Epithelial cell of esophagus (primary cell): ENCODE results near the gene HSPA1B.
"Not testable (repeated sequence)": the region's sequence is repeated elsewhere in the genome, so short reads cannot be mapped to it uniquely, and the experiment has no call there.

Source experiments
- DNase-seq: peaks from one replicate; pipeline ENCODE4 v3.0.0; 2010; ENCODE audit warnings: low read depth
- H3K4me3 ChIP-seq: 2 replicates; pipeline ENCODE4 v1.5.1; 2011; ENCODE audit warnings: mild to moderate bottlenecking, low read length, control low read depth
- TF ChIP-seq, protein P1 (sequence below): IDR thresholded peaks from 2 replicates; pipeline ENCODE4 v1.5.1; 2011; ENCODE audit warnings: low read depth, mild to moderate bottlenecking, low read length, control low read depth, inconsistent platforms; ENCODE audit not compliant: insufficient read depth; ENCODE audit errors: missing control alignments

The HSPA1B gene

DNA sequence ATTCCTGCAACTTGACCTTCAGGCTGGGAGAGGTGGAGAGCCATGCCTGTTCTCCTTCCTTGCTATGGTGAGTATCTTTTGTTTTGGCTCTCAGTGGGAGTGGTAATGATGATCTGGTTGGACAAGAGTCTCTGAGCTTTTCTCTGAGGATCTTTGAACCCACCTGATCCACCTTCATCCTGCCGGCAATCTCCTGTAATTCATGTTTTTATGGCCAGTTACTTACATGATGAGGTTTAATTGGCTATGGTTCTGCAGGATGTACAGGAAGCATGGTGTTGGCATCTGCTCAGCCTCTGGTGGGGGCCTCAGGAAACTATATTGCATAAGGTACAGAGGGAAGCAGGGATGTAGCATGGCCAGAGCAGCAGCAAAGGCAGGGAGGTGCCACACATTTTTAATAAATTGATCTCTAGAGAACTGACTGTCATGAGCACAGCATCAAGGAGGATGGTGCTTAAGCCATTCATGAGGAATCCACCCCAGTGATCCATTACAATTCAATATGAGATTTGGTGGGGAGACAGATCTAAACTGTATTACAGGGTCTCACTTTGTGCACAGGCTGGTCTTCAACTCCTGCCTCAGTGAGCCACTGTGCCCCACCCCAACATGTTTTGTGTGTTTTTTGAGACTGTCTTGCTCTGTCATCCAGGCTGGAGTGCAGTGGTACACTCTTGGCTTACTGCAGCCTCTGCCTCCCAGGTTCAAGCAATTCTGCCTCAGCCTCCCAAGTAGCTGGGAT is 10.0 kb downstream of the HSPA1B start:
- no peak for DNase-seq
- peak overlapping the region; percentile 92 for H3K4me3 ChIP-seq
- TF ChIP-seq, protein P1, sequence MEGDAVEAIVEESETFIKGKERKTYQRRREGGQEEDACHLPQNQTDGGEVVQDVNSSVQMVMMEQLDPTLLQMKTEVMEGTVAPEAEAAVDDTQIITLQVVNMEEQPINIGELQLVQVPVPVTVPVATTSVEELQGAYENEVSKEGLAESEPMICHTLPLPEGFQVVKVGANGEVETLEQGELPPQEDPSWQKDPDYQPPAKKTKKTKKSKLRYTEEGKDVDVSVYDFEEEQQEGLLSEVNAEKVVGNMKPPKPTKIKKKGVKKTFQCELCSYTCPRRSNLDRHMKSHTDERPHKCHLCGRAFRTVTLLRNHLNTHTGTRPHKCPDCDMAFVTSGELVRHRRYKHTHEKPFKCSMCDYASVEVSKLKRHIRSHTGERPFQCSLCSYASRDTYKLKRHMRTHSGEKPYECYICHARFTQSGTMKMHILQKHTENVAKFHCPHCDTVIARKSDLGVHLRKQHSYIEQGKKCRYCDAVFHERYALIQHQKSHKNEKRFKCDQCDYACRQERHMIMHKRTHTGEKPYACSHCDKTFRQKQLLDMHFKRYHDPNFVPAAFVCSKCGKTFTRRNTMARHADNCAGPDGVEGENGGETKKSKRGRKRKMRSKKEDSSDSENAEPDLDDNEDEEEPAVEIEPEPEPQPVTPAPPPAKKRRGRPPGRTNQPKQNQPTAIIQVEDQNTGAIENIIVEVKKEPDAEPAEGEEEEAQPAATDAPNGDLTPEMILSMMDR = no peak

DNA sequence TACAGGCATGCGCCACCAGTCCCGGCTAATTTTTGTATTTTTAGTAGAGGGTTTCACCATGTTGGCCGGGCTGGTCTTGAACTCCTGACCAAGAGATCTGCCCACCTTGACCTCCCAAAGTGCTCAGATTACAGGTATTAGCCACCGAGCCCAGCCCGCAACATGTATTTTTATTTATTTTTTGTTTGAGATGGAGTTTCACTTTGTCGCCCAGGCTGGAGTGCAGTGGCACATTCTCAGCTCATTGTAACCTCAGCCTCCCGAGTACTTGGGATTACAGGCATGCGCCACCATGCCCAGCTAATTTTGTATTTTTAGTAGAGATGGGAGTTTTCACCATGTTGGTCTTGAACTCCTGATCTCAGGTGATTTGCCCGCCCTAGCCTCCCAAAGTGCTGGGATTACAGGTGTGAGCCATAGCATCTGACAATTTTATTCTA is 10.6 kb downstream of the HSPA1B start:
- H3K4me3 ChIP-seq, DNase-seq: not testable (repeated sequence)

DNA sequence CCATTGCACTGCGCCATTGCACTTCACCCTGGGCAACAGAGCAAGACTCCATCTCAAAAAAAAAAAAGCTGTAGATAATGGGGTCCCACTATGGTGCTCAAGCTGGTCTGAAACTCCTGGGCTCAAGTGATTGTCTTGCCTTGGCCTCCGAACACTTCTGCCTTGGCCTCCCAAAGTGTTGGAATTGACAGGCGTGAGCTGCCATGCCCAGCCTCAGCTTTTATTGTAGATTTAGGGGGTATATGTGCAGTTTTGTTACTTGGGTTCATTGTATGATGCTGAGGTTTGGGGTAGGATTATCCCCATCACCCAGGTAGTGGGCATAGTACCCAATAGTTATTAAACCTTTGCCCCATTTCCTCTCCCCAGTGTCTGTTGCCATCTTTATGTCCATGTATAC is 11.4 kb downstream of the HSPA1B start:
- H3K4me3 ChIP-seq = no peak overlapping the region
- no peak for DNase-seq
- TF ChIP-seq, protein P1 = no peak

DNA sequence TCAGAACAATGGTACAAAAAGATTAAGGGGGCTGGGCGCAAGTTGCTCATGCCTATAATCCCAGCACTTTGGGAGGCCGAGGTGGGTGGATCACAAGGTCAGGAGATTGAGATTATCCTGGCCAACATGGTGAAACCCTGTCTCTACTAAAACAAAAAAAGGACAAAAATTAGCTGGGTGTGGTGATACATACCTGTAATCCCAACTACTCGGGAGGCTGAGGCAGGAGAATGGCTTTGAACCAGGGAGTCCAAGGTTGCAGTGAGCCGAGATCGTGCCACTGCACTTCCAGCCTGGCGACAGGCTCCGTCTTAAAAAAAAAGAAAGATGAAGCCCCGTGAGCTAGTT is 12.2 kb downstream of the HSPA1B start:
- not testable (repeated sequence) for H3K4me3 ChIP-seq, DNase-seq

DNA sequence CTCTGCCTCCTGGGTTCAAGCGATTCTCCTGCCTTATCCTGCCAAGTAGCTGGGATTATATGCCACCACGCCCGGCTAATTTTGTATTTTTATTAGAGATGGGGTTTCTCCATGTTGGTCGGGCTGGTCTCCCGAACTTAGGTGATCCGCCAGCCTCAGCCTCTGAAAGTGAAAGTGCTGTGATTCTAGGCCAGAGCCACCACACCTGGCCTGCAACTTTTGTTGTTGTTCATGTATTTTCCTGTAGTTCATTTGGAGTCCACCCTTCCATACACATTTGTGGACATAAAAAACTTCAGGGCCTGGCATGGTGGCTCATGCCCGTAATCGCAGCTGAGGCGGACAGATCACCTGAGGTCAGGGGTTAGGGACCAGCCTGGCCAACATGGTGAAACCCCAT is 14.5 kb downstream of the HSPA1B start:
- TF ChIP-seq, protein P1 = no peak
- no peak overlapping the region for H3K4me3 ChIP-seq
- no peak for DNase-seq

DNA sequence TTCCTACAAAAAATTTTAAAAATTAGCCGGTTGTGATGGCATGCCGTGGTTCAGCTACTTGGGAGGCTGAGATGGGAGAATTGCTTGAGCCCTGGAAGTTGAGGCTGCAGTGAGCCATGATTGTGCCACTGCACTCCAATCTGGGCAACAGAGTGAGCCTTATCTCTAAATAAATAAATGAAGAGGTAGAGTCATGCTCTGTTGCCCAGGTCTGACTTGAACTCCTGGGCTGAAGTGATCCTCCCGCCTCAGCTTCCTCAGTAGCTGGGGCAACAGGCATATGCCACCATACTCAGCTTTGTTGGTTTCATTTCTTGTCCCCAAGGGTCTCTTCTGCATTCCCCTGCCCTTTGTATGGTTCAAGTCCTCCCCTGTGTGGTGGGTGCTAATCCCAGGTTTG is 17.0 kb downstream of the HSPA1B start:
- TF ChIP-seq, protein P1 = no peak
- DNase-seq = no peak

DNA sequence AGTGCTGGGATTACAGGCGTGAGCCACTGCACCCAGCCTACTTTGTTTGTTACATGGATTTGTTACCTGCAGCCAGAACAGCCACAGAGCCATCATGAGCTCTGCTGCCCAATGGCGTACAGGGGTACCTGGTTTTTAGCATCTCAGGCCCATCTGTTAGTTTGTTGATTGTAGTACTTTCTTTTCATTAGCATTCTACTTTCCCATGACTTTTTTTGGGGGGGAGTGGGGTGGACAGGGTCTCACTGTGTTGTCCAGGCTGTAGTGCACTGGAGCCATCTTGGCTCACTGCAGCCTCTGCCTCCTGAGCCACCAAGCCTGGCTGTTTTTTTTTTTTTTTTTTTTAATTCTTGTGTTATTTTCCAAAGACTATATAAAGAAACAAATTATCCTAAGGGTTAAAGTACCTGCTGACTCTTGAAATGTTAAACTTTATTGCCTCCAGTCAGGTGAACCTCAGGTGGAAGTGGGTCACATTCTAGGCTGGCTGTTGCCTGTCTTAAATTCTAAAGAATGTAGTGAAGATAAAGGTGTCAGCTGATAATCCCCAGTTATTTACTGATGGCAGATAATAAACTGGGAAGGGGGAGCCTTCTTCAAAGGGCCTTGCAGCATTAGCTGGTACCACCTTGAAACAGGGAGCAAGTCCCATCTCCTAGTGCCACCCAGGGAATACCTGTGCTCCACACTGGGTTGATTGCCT is 19.9 kb downstream of the HSPA1B start:
- TF ChIP-seq, protein P1 = no peak
- no peak overlapping the region for H3K4me3 ChIP-seq
- no peak for DNase-seq

More for the DNA sequence above, 17.0 kb downstream of the HSPA1B start:
- H3K4me3 ChIP-seq = no peak overlapping the region
